Lung microvascular endothelial cell (primary cell): ENCODE measurements around the gene REXO4. TPM values are rescaled to one million over a fixed set of nuclear protein-coding genes. Genes with fewer than 3 reads are reported as not detected.
A peak's percentile ranks its signal among the peaks of the same experiment; 100 is the strongest.

Source experiments
- DNase-seq, 2 donors: peaks; one replicate each; pipeline versions ENCODE4 v3.0.0 to v3.0.0-alpha.2; 2010; ENCODE audit warnings: low read depth in 2 of 2
- total RNA-seq: library from RNA; depleted of rRNA; stranded (reverse); fragments of >200 nt; gene quantifications from 2 replicates; pipeline ENCODE4 v1.2.1, GENCODE V29; 2014

The REXO4 gene
- total RNA-seq, 1 donor from 2014 or later, result 14.9 TPM

DNA sequence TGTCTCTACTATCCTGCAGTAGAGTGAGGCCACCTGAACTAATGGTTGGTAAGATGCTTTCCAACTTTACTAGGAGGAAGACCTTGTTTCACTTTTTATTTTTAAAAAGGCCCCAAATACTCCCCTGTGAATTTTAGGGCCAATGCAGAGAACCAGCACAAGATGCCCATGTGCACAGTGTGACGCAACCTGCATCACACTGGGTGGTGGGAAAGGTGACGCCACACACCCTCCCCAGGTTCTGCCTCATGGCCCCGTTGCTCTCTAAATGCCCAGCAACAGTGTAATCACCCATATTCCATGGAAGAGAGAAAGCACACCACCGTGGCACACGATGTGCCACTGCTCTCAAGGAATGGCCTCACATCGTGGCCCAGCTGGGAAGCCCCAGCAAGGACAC, 48.4 kb downstream of the REXO4 start:
- no peak for DNase-seq

DNA sequence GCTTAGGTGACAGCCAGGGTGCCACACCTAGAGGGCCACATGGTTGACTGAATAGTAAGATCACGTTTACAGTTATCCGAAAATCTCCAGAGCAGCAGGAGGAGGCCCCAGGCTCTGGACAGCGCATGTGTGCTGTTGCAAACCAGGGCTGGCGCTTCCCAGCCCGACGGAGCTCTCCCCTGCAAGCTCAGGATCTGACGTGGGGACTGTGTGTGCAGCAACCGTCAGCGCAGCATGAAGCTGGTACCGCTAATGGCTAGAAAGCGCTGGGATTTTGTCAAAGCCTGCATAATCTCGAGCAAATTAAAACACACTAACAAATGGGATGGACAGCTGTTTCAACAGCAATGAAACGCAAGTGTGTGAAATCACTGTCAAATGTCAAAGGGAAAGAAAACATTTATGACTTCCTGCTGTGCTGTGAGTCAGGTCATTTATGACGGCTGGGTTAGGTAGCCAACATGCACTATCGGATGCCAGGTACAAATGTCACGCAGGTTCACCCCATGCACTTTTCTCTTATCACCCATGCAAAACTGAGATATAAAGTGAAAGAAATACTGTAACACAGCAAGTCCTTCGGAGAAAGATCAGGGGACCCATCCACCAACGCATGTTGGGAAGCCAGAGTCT, 49.4 kb downstream of the REXO4 start:
- DNase-seq, result peak; percentile 11 to 78

DNA sequence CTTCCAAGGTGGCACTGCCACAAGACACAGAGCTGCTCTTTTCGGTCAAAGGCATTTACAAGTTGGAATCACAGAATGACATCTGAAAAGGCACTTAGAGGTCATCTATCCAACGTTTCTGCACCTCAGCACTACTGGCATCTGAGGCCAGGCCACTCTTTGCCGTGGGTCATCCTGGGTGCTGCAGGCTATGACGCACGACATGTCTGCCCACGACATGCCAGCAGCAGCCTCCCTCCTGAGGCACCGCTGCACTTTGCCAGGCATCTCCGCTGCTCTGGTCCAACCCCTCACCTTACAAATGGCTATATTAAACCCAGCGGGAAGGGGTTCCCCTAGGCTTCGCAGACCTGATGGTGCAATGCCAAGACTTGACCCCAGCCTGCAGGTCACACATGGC, 50.0 kb downstream of the REXO4 start:
- DNase-seq, result no peak

GRCh38 chr9:133367221-133367620, 50.6 kb downstream of the REXO4 start:
- DNase-seq, result no peak

GRCh38 chr9:133366435-133366834, 51.4 kb downstream of the REXO4 start:
- DNase-seq, result no peak

GRCh38 chr9:133362359-133363044, 55.3 kb downstream of the REXO4 start:
- no peak for DNase-seq

GRCh38 chr9:133361507-133362092, 56.2 kb downstream of the REXO4 start:
- DNase-seq, result no peak

DNA sequence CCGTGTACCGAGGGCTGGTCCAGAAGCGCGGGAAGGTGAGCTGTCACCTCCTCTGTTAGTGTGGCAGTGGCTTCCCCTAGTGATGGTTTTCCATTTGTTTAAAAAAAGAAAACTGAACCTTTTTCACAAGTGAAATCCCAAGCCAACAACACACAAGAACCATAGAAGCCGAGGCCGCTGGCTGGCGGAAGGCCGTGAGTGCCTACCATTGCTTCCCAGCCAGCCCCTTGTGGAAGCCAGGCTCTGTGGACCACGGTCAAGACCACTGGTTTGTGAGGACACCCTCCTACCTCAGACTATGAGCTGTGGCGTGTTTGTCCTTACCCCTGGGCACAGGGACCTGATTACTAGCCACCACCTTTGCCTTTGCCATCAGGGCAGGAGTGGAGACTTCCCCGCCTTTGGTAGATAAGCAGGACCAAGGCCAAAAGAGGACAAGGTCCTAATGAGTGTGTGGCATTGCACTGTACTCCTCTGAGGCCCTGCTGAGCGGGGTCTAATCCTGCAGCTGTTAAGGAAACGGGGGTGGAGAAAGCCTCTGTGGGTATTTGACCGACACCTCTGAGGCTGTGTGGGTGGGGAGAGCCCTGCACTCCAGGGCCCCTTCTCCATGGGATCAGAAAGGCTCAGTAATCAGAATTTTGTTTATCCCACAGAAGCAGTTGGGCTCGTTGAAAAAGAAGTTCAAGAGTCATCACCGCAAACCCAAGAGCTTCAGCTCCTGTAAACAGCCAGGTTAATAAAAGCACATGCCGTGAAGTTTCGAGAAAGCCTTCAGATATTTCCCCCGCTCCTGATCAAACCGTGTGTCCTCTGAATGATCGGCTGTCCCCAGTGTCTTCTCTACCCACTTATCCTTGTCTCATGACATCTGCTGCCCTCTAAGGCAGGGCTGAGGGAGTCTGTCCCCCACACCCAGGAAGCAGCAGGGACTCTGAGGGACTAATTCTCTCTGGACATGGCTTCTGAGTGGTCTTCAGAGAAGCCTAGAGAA, 57.1 kb downstream of the REXO4 start:
- DNase-seq, result no peak

GRCh38 chr9:133359399-133360175, 58.2 kb downstream of the REXO4 start:
- peak; percentile 16 to 46 for DNase-seq

- no peak for DNase-seq
Observed at GRCh38 chr9:133357656-133358055, 60.2 kb downstream of the REXO4 start.

DNA sequence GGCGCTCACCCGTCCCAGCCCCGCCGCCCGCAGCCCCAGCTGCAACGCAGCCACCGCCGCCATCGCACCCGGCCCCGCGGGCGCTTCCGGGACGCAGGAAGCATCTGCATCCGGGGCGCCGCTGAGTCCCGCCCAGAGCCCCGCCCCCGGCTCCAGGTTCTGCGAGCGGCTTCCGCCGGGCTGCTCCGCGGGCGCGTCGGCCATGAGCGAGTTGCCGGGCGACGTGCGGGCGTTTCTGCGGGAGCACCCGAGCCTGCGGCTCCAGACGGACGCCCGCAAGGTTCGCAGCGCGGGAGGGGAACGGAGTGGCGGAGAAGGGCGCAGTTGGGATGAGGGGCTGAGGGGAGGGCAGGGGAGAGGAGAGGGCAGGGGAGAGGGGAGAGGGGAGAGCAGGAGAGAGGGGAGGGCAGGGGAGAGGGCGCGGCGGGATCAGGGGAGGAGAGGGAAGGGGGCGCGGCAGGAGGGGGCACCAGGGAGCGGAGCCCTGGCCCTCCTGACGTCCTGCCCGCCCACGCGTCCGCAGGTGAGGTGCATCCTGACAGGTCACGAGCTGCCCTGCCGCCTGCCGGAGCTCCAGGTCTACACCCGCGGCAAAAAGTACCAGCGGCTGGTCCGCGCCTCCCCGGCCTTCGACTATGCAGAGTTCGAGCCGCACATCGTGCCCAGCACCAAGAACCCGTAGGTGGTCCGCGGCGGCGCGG, 61.3 kb downstream of the REXO4 start, which contains the start of the genes SURF1 and SURF2:
Gene SURF1, minus strand, starts transcription at position 97 of the 701 bp plus-strand sequence. Its CDS starts 34 bp downstream, at position 63.
Gene SURF2, plus strand, starts transcription at position 160 of the 701 bp plus-strand sequence. Its CDS starts 43 bp downstream, at position 203.
- peak; percentile 42 to 70 for DNase-seq

Other genes with a start within 250 kb of the REXO4 start
- not detected in 2 replicates for gene OBP2B, start 208.8 kb downstream of the REXO4 start, total RNA-seq
- gene ABO, start 142.8 kb downstream of the REXO4 start, total RNA-seq, result 0.22 and 0.79 TPM in 2 replicates
- gene SURF6, start 81.8 kb downstream of the REXO4 start, total RNA-seq, result 4.1 and 6.5 TPM in 2 replicates
- 10.0 and 11.3 TPM in 2 replicates for gene MED22, start 69.9 kb downstream of the REXO4 start, total RNA-seq
- gene RPL7A, start 69.8 kb downstream of the REXO4 start, total RNA-seq, result 1,751 and 1,825 TPM in 2 replicates
- gene SURF1, start 61.5 kb downstream of the REXO4 start, total RNA-seq, result 18.7 and 22.2 TPM in 2 replicates
- gene SURF2, start 61.5 kb downstream of the REXO4 start, total RNA-seq, result 8.9 and 10.5 TPM in 2 replicates
- 249 and 303 TPM in 2 replicates for gene SURF4, start 42.0 kb downstream of the REXO4 start, total RNA-seq
- gene STKLD1, start 41.6 kb downstream of the REXO4 start, total RNA-seq, result 0.44 and 0.60 TPM in 2 replicates
- gene ADAMTS13, start 4.4 kb upstream of the REXO4 start, total RNA-seq, result 0.44 and 0.60 TPM in 2 replicates
- 9.2 and 15.9 TPM in 2 replicates for gene CACFD1, start 42.0 kb upstream of the REXO4 start, total RNA-seq
- 12.1 and 21.6 TPM in 2 replicates for gene SLC2A6, start 61.1 kb upstream of the REXO4 start, total RNA-seq
- not detected in 2 replicates for gene MYMK, start 106.9 kb upstream of the REXO4 start, total RNA-seq
- under 0.01 TPM in 2 replicates for gene ADAMTSL2, start 116.7 kb upstream of the REXO4 start, total RNA-seq
- not detected in 2 replicates for gene FAM163B, start 191.4 kb upstream of the REXO4 start, total RNA-seq
- gene DBH, start 218.4 kb upstream of the REXO4 start, total RNA-seq, result not detected in 2 replicates